ENCODE data around the gene BICC1. TPM values are rescaled to one million over a fixed set of nuclear protein-coding genes. Genes with fewer than 3 reads are reported as not detected.

Gene BICC1
- total RNA-seq, 1 donor from 2014 or later = 30.3 TPM

GRCh38 chr10:58648131-58648530, 135.5 kb downstream of the BICC1 start:
- no peak for DNase-seq

GRCh38 chr10:58651040-58651439, 138.4 kb downstream of the BICC1 start:
- DNase-seq = peak; percentile 32

- DNase-seq = no peak
Observed at GRCh38 chr10:58651742-58652141, 139.1 kb downstream of the BICC1 start.

- peak; percentile 40 for DNase-seq
Observed at GRCh38 chr10:58653139-58653538, 140.5 kb downstream of the BICC1 start.

- DNase-seq = no peak
Observed at GRCh38 chr10:58660575-58661255, 148.0 kb downstream of the BICC1 start.

GRCh38 chr10:58661336-58661735, 148.7 kb downstream of the BICC1 start:
- peak; percentile 26 for DNase-seq

GRCh38 chr10:58661902-58662301, 149.2 kb downstream of the BICC1 start:
- DNase-seq = no peak

- peak; percentile 30 for DNase-seq
Observed at GRCh38 chr10:58662314-58662713, 149.6 kb downstream of the BICC1 start.

GRCh38 chr10:58665361-58665760, 152.7 kb downstream of the BICC1 start:
- DNase-seq = no peak

- no peak for DNase-seq
Observed at GRCh38 chr10:58666024-58666423, 153.4 kb downstream of the BICC1 start.

GRCh38 chr10:58667658-58668310, 155.1 kb downstream of the BICC1 start:
- DNase-seq = no peak

GRCh38 chr10:58672845-58673244, 160.2 kb downstream of the BICC1 start:
- DNase-seq = peak; percentile 53

GRCh38 chr10:58674251-58674650, 161.6 kb downstream of the BICC1 start:
- DNase-seq = no peak

- no peak for DNase-seq
Observed at GRCh38 chr10:58675321-58675720, 162.6 kb downstream of the BICC1 start.

GRCh38 chr10:58691528-58691927, 178.9 kb downstream of the BICC1 start:
- DNase-seq = no peak

- no peak for DNase-seq
Observed at GRCh38 chr10:58693919-58694318, 181.2 kb downstream of the BICC1 start.

GRCh38 chr10:58695022-58695421, 182.3 kb downstream of the BICC1 start:
- no peak for DNase-seq

GRCh38 chr10:58696736-58697135, 184.1 kb downstream of the BICC1 start:
- no peak for DNase-seq

GRCh38 chr10:58697691-58698090, 185.0 kb downstream of the BICC1 start:
- DNase-seq = no peak

GRCh38 chr10:58698777-58699356, 186.2 kb downstream of the BICC1 start:
- no peak for DNase-seq

GRCh38 chr10:58700591-58700990, 187.9 kb downstream of the BICC1 start:
- peak; percentile 26 for DNase-seq

- peak; percentile 95 for DNase-seq
Observed at GRCh38 chr10:58701405-58702135, 188.9 kb downstream of the BICC1 start.

- no peak for DNase-seq
Observed at GRCh38 chr10:58704226-58704625, 191.6 kb downstream of the BICC1 start.
